GM13977 (cell line): ENCODE measurements around the gene RNF150.
A peak's percentile ranks its signal among the peaks of the same experiment; 100 is the strongest.

Source experiments
- DNase-seq: peaks from one replicate; pipeline ENCODE4 v3.0.0; 2012; ENCODE audit warnings: low spot score
- CTCF ChIP-seq: IDR thresholded peaks from 2 replicates; pipeline ENCODE4 v1.5.1; 2012; ENCODE audit warnings: mild to moderate bottlenecking, control low read depth; ENCODE audit not compliant: insufficient read depth; ENCODE audit errors: extremely low read depth, missing control alignments
- in situ Hi-C: fragments of 300-500 bp; cut with MboI; formaldehyde crosslinking; loops from one replicate; pipeline ENCODE4 v1.12.0; 2022; ENCODE audit warnings: low sequenced_read_pairs, low pct_unique_long_range_greater_than_20kb, mixed read lengths, inconsistent platforms; ENCODE audit not compliant: unreplicated experiment

RNF150 gene

DNA sequence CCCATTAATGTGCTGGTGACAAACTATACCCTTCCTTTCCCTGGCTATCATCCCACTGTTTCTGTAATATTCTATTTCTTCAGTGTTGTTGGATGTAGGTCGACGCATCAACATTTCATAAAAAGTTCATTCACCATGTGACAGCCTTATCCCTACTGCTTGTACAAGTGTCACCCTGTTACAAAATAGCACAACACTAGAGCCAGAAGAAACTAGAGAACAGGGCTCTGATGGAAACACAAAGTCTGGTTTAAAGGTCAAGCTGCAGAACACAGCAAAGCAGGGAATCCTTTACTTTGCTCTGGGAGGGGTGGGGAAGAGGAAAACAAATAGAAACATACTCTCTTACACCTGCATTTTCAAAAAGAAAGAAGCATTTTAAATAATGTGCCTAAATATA lies 245.8 kb downstream of the RNF150 start:
- TF ChIP-seq CTCF = no peak
- no peak for DNase-seq
- in situ Hi-C loops = no loop called here

- DNase-seq = peak; percentile 62
- in situ Hi-C loops = no loop called here
- TF ChIP-seq CTCF = peak; percentile 72
Observed at GRCh38 chr4:140884431-140885058, 248.7 kb downstream of the RNF150 start.

DNA sequence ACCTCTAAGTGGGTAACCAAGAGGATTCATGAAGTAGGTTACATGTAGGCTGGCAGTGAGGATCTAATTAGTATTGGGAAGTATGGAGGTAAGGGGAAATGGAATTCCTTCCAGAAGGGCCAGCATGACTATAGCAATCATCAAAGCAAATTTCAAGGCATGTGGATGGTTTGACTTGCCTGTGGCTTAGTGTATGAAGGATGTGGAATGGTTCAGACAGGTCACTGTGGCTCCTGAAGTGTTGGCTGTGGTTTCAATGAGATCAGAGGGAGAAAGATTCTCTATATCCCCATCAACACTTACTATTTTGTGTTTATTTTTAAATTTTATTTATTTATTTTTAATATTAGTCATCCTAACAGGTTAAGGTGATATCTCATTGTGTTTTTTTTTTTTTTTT lies 255.5 kb downstream of the RNF150 start:
- in situ Hi-C loops = no loop called here
- no peak for DNase-seq
- no peak for TF ChIP-seq CTCF

- no peak for DNase-seq
Observed at GRCh38 chr4:140876615-140877364, 256.5 kb downstream of the RNF150 start.

DNA sequence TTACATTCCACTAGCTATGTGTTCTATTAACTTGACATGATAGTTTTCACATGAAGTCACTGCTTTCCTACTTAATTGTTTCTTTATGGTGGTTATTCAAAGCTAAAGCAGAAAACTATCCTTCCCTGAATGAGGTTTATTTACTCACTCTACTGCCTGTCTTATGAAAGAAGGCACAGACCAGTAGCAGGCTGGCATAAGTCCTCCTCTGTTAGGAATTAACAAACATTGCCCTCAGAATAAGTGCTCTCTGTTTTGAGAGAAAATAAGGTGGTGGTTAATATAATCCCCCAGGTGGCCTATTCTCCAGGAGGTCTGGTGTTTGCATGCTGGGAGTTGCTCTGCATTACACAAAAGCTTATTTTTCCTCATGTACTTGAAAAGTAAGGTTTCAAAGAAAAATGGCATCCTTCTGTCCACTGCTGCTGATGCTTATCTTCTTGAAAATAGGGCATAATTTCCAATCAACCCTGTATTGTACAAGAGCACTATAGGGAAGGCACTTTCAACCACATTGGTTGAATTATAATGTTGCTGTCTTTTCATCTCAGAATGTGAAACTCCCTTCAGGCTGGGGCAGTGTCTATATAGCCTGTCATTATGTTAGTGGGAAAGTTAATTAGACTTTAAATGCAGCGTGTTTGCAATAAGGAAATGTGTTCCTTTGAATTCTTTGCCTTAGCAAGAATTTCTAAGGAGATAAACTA lies 257.4 kb downstream of the RNF150 start:
- no peak for DNase-seq
- TF ChIP-seq CTCF = no peak
- in situ Hi-C loops = no loop called here

More at GRCh38 chr4:140876615-140877364, 256.5 kb downstream of the RNF150 start:
- no peak for TF ChIP-seq CTCF
- in situ Hi-C loops = no loop called here

DNA sequence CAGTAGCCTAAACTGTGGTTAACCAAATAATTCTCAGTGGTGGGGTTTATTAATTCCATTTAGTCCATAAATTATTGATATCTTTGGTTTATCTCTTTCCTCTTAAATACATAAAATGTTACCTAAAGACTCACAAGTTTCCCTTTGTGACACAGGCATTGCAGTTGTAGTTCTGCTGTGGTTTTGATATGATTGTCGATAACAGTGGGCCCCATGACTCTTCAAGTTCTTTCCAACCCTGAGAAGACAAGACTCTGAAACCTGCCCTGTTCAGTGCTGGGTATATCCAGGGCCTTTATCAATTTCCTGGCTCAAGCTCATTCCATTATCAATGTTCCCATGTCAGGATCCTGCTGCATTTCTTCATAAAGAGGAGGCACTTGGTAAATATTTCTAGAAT lies 259.2 kb downstream of the RNF150 start:
- in situ Hi-C loops = loop anchor here (25.0 kb wide), 1 partner anchor 512 kb away; the partner anchor contains the start of gene SCOC
- no peak for DNase-seq
- no peak for TF ChIP-seq CTCF
